ENCODE measurements around the gene CLDN19.
"Not testable (repeated sequence)": the region's sequence is repeated elsewhere in the genome, so short reads cannot be mapped to it uniquely, and the experiment has no call there.

CLDN19 gene

GRCh38 chr1:42730988-42731387, 9.0 kb downstream of the CLDN19 start:
- Histone ChIP-seq H3K27ac (ENCODE audit: low read depth, low read length) (no peak overlapping the region), H3K9ac (ENCODE audit: low read depth, low read length) (no peak overlapping the region), H3K9me3 (ENCODE audit: control insufficient read depth, insufficient read depth, low read length) (no peaks in the 10 kb centered on the region), H3K4me1 (ENCODE audit: control insufficient read depth, insufficient read depth, low read length) (peaks cover 5% of the 10 kb centered on the region), H3K36me3 (ENCODE audit: control insufficient read depth, insufficient read depth, low read length) (no peaks in the 10 kb centered on the region), H3K27me3 (ENCODE audit: control insufficient read depth, insufficient read depth, low read length) (no peaks in the 10 kb centered on the region), H3K4me3 (ENCODE audit: low read depth, low read length) (no peak overlapping the region)

- Histone ChIP-seq H3K27ac (ENCODE audit: low read depth, low read length) (no peak overlapping the region), H3K9ac (ENCODE audit: low read depth, low read length) (no peak overlapping the region), H3K4me3 (ENCODE audit: low read depth, low read length) (no peak overlapping the region), H3K9me3 (ENCODE audit: control insufficient read depth, insufficient read depth, low read length) (no peaks in the 10 kb centered on the region), H3K36me3 (ENCODE audit: control insufficient read depth, insufficient read depth, low read length) (no peaks in the 10 kb centered on the region), H3K27me3 (ENCODE audit: control insufficient read depth, insufficient read depth, low read length) (no peaks in the 10 kb centered on the region), H3K4me1 (ENCODE audit: control insufficient read depth, insufficient read depth, low read length) (peaks cover 5% of the 10 kb centered on the region)
These were observed 10.0 kb downstream of the CLDN19 start for GRCh38 chr1:42730002-42730401.

- not testable (repeated sequence) for H3K27me3 ChIP-seq (ENCODE audit: control insufficient read depth, insufficient read depth, low read length); H3K27ac ChIP-seq (ENCODE audit: low read depth, low read length); H3K9me3 ChIP-seq (ENCODE audit: control insufficient read depth, insufficient read depth, low read length); H3K4me1 ChIP-seq (ENCODE audit: control insufficient read depth, insufficient read depth, low read length); H3K36me3 ChIP-seq (ENCODE audit: control insufficient read depth, insufficient read depth, low read length); H3K4me3 ChIP-seq (ENCODE audit: low read depth, low read length); H3K9ac ChIP-seq (ENCODE audit: low read depth, low read length)
These were observed 14.2 kb downstream of the CLDN19 start for GRCh38 chr1:42725820-42726219.

- H3K4me1 ChIP-seq (ENCODE audit: control insufficient read depth, insufficient read depth, low read length) = no peaks in the 10 kb centered on the region
- H3K4me3 ChIP-seq (ENCODE audit: low read depth, low read length) = no peak overlapping the region
- no peak overlapping the region for H3K27ac ChIP-seq (ENCODE audit: low read depth, low read length)
- H3K9ac ChIP-seq (ENCODE audit: low read depth, low read length) = no peak overlapping the region
- no peaks in the 10 kb centered on the region for H3K27me3 ChIP-seq (ENCODE audit: control insufficient read depth, insufficient read depth, low read length)
- no peaks in the 10 kb centered on the region for H3K36me3 ChIP-seq (ENCODE audit: control insufficient read depth, insufficient read depth, low read length)
- H3K9me3 ChIP-seq (ENCODE audit: control insufficient read depth, insufficient read depth, low read length) = no peaks in the 10 kb centered on the region
These were observed 16.5 kb downstream of the CLDN19 start for GRCh38 chr1:42723511-42723910.

GRCh38 chr1:42722403-42722802, 17.6 kb downstream of the CLDN19 start:
- H3K27me3 ChIP-seq (ENCODE audit: control insufficient read depth, insufficient read depth, low read length); H3K36me3 ChIP-seq (ENCODE audit: control insufficient read depth, insufficient read depth, low read length); H3K4me3 ChIP-seq (ENCODE audit: low read depth, low read length); H3K9ac ChIP-seq (ENCODE audit: low read depth, low read length); H3K4me1 ChIP-seq (ENCODE audit: control insufficient read depth, insufficient read depth, low read length); H3K27ac ChIP-seq (ENCODE audit: low read depth, low read length); H3K9me3 ChIP-seq (ENCODE audit: control insufficient read depth, insufficient read depth, low read length): not testable (repeated sequence)

- Histone ChIP-seq H3K36me3 (ENCODE audit: control insufficient read depth, insufficient read depth, low read length) (no peaks in the 10 kb centered on the region), H3K4me1 (ENCODE audit: control insufficient read depth, insufficient read depth, low read length) (no peaks in the 10 kb centered on the region), H3K27ac (ENCODE audit: low read depth, low read length) (no peak overlapping the region), H3K4me3 (ENCODE audit: low read depth, low read length) (no peak overlapping the region), H3K9ac (ENCODE audit: low read depth, low read length) (no peak overlapping the region), H3K9me3 (ENCODE audit: control insufficient read depth, insufficient read depth, low read length) (no peaks in the 10 kb centered on the region), H3K27me3 (ENCODE audit: control insufficient read depth, insufficient read depth, low read length) (no peaks in the 10 kb centered on the region)
These were observed 18.1 kb downstream of the CLDN19 start for GRCh38 chr1:42721926-42722325.

GRCh38 chr1:42720868-42721267, 19.2 kb downstream of the CLDN19 start:
- Histone ChIP-seq H3K9ac (ENCODE audit: low read depth, low read length) (no peak overlapping the region), H3K27ac (ENCODE audit: low read depth, low read length) (no peak overlapping the region), H3K27me3 (ENCODE audit: control insufficient read depth, insufficient read depth, low read length) (no peaks in the 10 kb centered on the region), H3K36me3 (ENCODE audit: control insufficient read depth, insufficient read depth, low read length) (no peaks in the 10 kb centered on the region), H3K4me1 (ENCODE audit: control insufficient read depth, insufficient read depth, low read length) (no peaks in the 10 kb centered on the region), H3K4me3 (ENCODE audit: low read depth, low read length) (no peak overlapping the region), H3K9me3 (ENCODE audit: control insufficient read depth, insufficient read depth, low read length) (no peaks in the 10 kb centered on the region)

GRCh38 chr1:42714441-42714840, 25.6 kb downstream of the CLDN19 start:
- H3K27ac ChIP-seq (ENCODE audit: low read depth, low read length); H3K9me3 ChIP-seq (ENCODE audit: control insufficient read depth, insufficient read depth, low read length); H3K4me1 ChIP-seq (ENCODE audit: control insufficient read depth, insufficient read depth, low read length); H3K27me3 ChIP-seq (ENCODE audit: control insufficient read depth, insufficient read depth, low read length); H3K9ac ChIP-seq (ENCODE audit: low read depth, low read length); H3K4me3 ChIP-seq (ENCODE audit: low read depth, low read length): not testable (repeated sequence)
- H3K36me3 ChIP-seq (ENCODE audit: control insufficient read depth, insufficient read depth, low read length) = peaks cover 16% of the 10 kb centered on the region; the same call in 1 of the 2 replicates

GRCh38 chr1:42713293-42713692, 26.7 kb downstream of the CLDN19 start:
- H3K27ac ChIP-seq (ENCODE audit: low read depth, low read length) = no peak overlapping the region
- H3K9me3 ChIP-seq (ENCODE audit: control insufficient read depth, insufficient read depth, low read length) = no peaks in the 10 kb centered on the region
- peaks cover 17% of the 10 kb centered on the region; the same call in 1 of the 2 replicates for H3K36me3 ChIP-seq (ENCODE audit: control insufficient read depth, insufficient read depth, low read length)
- H3K4me1 ChIP-seq (ENCODE audit: control insufficient read depth, insufficient read depth, low read length) = no peaks in the 10 kb centered on the region
- H3K4me3 ChIP-seq (ENCODE audit: low read depth, low read length) = no peak overlapping the region
- H3K27me3 ChIP-seq (ENCODE audit: control insufficient read depth, insufficient read depth, low read length) = no peaks in the 10 kb centered on the region
- H3K9ac ChIP-seq (ENCODE audit: low read depth, low read length) = no peak overlapping the region

GRCh38 chr1:42712808-42713207, 27.2 kb downstream of the CLDN19 start:
- H3K36me3 ChIP-seq (ENCODE audit: control insufficient read depth, insufficient read depth, low read length) = peaks cover 22% of the 10 kb centered on the region; the same call in 1 of the 2 replicates
- H3K4me3 ChIP-seq (ENCODE audit: low read depth, low read length); H3K9ac ChIP-seq (ENCODE audit: low read depth, low read length); H3K9me3 ChIP-seq (ENCODE audit: control insufficient read depth, insufficient read depth, low read length); H3K27ac ChIP-seq (ENCODE audit: low read depth, low read length); H3K4me1 ChIP-seq (ENCODE audit: control insufficient read depth, insufficient read depth, low read length); H3K27me3 ChIP-seq (ENCODE audit: control insufficient read depth, insufficient read depth, low read length): not testable (repeated sequence)

- Histone ChIP-seq H3K27me3 (ENCODE audit: control insufficient read depth, insufficient read depth, low read length) (no peaks in the 10 kb centered on the region), H3K4me1 (ENCODE audit: control insufficient read depth, insufficient read depth, low read length) (no peaks in the 10 kb centered on the region), H3K4me3 (ENCODE audit: low read depth, low read length) (no peak overlapping the region), H3K9me3 (ENCODE audit: control insufficient read depth, insufficient read depth, low read length) (no peaks in the 10 kb centered on the region), H3K9ac (ENCODE audit: low read depth, low read length) (no peak overlapping the region), H3K36me3 (ENCODE audit: control insufficient read depth, insufficient read depth, low read length) (peaks cover 89% of the 10 kb centered on the region), H3K27ac (ENCODE audit: low read depth, low read length) (no peak overlapping the region)
These were observed 36.1 kb downstream of the CLDN19 start for GRCh38 chr1:42703888-42704464.

GRCh38 chr1:42700006-42700405, 40.0 kb downstream of the CLDN19 start:
- no peaks in the 10 kb centered on the region for H3K4me1 ChIP-seq (ENCODE audit: control insufficient read depth, insufficient read depth, low read length)
- H3K36me3 ChIP-seq (ENCODE audit: control insufficient read depth, insufficient read depth, low read length) = peaks cover 100% of the 10 kb centered on the region
- H3K27ac ChIP-seq (ENCODE audit: low read depth, low read length) = no peak overlapping the region

More at GRCh38 chr1:42700006-42700405, 40.0 kb downstream of the CLDN19 start:
- Histone ChIP-seq H3K4me3 (ENCODE audit: low read depth, low read length) (no peak overlapping the region), H3K9ac (ENCODE audit: low read depth, low read length) (no peak overlapping the region), H3K27me3 (ENCODE audit: control insufficient read depth, insufficient read depth, low read length) (no peaks in the 10 kb centered on the region), H3K9me3 (ENCODE audit: control insufficient read depth, insufficient read depth, low read length) (no peaks in the 10 kb centered on the region)
